Effector CD4-positive, alpha-beta T cell (primary cell): ENCODE measurements around the gene CCDC106.

Experiments
- DNase-seq: peaks from one replicate; pipeline ENCODE4 v3.0.0-alpha.2; 2020

The CCDC106 gene

GRCh38 chr19:55652311-55653128 is 4.5 kb downstream of the CCDC106 start:
- no peak for DNase-seq

GRCh38 chr19:55653651-55654322 is 5.8 kb downstream of the CCDC106 start:
- peak; percentile 100 for DNase-seq

DNA sequence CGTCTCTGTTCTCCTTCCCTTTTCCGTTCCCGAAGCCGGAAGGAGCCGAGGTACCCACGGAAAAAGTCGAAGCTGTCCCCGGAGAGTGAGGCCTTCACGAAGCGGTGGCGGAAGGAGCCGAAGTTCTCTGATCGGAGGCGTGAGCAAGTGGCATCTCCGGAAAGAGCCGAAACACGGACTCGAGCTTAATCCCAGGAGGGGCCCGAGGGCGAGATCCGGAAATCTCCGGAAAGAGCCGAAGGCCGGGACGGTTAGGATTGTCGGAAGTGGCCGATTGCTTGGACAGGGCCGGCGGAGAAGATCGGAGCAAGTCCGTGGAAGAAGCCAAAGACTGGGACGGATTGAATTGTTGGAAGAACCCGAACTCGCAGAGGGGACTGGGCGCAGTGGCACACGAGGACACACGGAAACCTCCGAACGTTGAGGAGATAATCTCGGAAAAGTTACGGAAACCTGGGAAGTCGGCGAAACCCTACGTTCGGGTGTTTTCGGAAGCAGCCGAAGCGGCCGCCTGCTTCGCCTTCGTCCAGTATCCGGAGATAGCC is 6.4 kb downstream of the CCDC106 start:
- peak; percentile 100 for DNase-seq

GRCh38 chr19:55654868-55655647 is 7.0 kb downstream of the CCDC106 start, which contains the start of gene U2AF2:
Gene U2AF2, plus strand, starts transcription at chr19:55655035. Its CDS starts 70 bp downstream, at chr19:55655105.
- peak; percentile 98 for DNase-seq

- DNase-seq: no peak
Measured at GRCh38 chr19:55655648-55656040, 7.6 kb downstream of the CCDC106 start.

- no peak for DNase-seq
Measured at GRCh38 chr19:55656552-55656951, 8.5 kb downstream of the CCDC106 start.

DNA sequence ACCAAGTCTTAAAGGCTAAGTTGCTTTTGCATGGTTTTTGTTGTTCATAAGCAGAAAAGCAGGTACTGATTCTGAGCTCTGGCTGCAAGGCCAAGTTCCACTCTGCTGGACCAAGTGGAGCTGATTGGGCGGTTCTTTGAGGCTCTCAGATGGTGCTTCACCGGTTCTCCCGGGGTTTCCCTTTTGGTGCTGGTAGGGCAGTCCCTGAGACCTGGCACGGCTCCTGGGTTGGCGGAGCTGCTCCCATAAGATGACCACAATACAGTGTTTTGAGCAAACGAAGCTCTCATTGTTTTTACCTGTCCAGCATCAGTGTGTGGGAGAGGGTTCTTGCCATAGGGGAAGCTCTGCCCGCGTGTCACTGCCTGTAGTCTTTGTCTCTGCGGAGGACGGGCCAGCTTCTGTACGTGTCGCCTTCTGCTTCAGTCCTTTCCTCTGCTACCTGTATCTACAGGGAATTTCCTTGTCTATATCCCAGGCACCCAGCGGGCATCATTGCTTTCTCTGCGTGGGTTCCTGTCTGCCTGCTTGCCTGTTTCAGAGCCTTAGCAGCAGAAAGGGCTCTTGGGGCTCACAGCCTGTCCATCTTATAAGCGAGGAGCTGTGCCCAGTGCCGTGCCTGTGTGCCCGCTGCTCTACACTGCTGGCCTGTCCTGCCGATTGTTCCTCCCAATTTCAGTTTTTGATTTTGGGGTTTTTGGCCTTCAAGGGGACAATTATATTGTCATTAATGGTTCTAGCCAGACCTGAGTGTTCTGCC is 9.2 kb downstream of the CCDC106 start:
- no peak for DNase-seq

GRCh38 chr19:55658846-55659459 is 10.9 kb downstream of the CCDC106 start:
- DNase-seq: no peak

GRCh38 chr19:55659822-55660221 is 11.8 kb downstream of the CCDC106 start:
- DNase-seq: no peak

DNA sequence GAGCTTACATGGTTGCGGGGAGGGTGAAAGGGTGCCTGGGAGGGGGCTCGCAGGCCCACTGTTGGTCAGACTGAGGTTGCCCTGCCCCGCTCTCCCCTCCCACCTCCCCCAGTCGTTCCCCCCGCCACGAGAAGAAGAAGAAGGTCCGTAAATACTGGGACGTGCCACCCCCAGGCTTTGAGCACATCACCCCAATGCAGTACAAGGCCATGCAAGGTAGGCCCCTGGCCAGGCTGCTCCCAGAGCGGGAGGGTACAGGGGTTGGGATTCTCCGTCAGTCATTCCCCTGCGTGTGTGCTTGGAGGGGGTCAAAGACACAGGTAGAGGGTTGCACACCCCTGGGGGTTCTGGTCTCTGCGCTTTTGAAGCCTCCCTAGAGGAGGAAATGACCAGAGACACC is 12.4 kb downstream of the CCDC106 start:
- no peak for DNase-seq

GRCh38 chr19:55660991-55661390 is 13.0 kb downstream of the CCDC106 start:
- DNase-seq: no peak

GRCh38 chr19:55661826-55662225 is 13.8 kb downstream of the CCDC106 start:
- no peak for DNase-seq

GRCh38 chr19:55663846-55664536 is 16.0 kb downstream of the CCDC106 start:
- no peak for DNase-seq

GRCh38 chr19:55666343-55667005 is 18.5 kb downstream of the CCDC106 start:
- DNase-seq: no peak

GRCh38 chr19:55667006-55667381 is 19.0 kb downstream of the CCDC106 start:
- DNase-seq: no peak

DNA sequence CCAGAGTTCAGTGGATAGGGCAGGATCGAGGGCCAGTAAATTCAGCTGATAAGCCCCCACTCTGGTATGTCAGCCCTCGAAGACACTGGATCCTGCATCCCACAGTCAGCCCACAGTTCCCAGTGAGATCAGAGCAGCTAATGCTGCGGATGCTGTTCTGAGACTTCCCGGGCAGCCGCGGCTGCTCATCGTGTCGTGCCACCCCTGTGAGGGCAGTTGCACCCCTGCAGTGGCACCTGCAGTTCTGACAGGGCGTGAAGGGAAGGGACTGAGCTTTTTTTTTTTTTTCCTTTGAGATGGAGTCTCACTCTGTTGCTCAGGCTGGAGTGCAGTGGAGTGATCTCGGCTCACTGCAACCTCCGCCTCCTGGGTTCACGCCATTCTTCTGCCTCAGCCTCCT is 19.5 kb downstream of the CCDC106 start:
- DNase-seq: no peak

DNA sequence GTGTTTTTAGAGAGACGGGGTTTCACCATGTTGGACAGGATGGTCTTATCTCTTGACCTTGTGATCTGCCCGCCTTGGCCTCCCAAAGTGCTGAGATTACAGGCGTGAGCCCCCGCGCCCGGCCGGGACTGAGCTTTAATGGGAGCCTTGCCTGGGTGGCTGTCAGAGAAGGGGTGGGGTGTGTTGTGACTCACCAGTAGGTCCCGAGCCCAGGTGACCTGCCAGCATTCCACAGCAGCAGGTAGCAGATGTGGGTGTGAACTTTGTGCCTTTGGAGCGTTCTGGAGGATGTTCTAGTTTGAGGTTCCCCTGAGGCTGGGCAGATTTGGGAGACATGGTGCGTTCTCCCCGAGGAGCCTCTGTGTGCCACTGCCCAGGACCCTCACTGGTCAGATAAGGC is 19.9 kb downstream of the CCDC106 start:
- no peak for DNase-seq

DNA sequence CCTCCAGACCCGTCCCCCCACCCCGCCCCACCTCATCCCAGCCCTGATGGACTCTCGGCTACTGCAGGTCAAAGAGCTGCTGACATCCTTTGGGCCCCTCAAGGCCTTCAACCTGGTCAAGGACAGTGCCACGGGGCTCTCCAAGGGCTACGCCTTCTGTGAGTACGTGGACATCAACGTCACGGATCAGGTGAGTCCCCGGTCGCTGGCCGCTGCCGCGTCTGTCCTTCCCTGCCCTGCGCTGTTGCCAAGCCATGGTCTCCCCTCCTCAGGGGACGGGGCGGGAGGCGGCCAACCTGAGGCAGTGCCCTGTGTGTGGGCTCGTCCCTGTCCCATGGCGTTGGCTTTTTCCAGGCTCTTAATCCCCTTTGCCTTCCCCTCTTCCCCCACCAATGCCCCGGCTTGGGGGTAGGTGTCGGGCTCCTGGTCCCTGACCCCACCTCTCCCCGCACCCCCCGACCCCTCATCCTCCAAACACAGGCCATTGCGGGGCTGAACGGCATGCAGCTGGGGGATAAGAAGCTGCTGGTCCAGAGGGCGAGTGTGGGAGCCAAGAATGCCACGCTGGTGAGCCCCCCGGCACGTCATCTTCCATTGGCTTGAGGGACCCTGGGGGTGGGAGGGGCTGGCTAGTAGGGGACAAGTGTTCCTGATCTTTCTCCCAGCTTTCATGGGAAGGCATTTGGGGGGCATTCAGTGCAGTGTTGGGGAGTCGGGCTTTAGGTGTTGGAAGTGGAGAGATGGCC is 20.8 kb downstream of the CCDC106 start:
- no peak for DNase-seq

GRCh38 chr19:55669418-55670279 is 21.6 kb downstream of the CCDC106 start:
- DNase-seq: no peak
